Endothelial cell of umbilical vein (primary cell): ENCODE measurements around the gene KDM6B. TPM values are rescaled to one million over a fixed set of nuclear protein-coding genes. Genes with fewer than 3 reads are reported as not detected.

ENCODE experiments used
- BruUV-seq: library from RNA; stranded (reverse); fragments of 400-500 nt; replicated peaks from 2 replicates; lab custom pipeline; 2021; lab: Mats Ljungman, UMichigan
- CTCF ChIA-PET: fragments of 300-600, 350-600 bp; sonication (Branson Sonifier 250); formaldehyde crosslinking; loops from one replicate; lab custom pipeline; 2021; ENCODE audit warnings: antibody characterized with exemption, inconsistent platforms; lab: Charles Lee
- POLR2A ChIA-PET: fragments of 300-600, 350-600 bp; sonication (Branson Sonifier 250); formaldehyde crosslinking; loops from one replicate; lab custom pipeline; 2021; ENCODE audit warnings: antibody characterized with exemption, inconsistent platforms; lab: Charles Lee
- DNase-seq: peaks from one replicate; pipeline ENCODE4 v3.0.0-alpha.2; 2011; ENCODE audit warnings: low read depth, low spot score
- FAIRE-seq: peaks from 2 replicates; lab custom pipeline; 2011; peaks lifted over from hg19 to GRCh38; lab: Jason Lieb, UNC
- H2AFZ ChIP-seq: 2 replicates; pipeline ENCODE4 v1.6.0; 2012; ENCODE audit warnings: low read depth, low read length, control low read depth, inconsistent platforms
- H3K27ac ChIP-seq: 2 replicates; pipeline ENCODE4 v1.5.1; 2011; ENCODE audit warnings: low read depth, mild to moderate bottlenecking, control low read depth, low read length, moderate library complexity; ENCODE audit not compliant: insufficient read depth
- H3K27me3 ChIP-seq, 2 experiments: 2 replicates each; pipeline versions ENCODE4 v1.6.0 to v1.6.1; 2011; ENCODE audit warnings: low read length in 2 of 2, mixed read lengths in 1 of 2; ENCODE audit not compliant: control insufficient read depth in 2 of 2, insufficient read depth in 2 of 2
- H3K36me3 ChIP-seq, 2 experiments: 2 replicates in 1 of 2; 3 replicates in 1 of 2; pipeline ENCODE4 v1.5.1; 2011; ENCODE audit warnings: low read length in 2 of 2, mild to moderate bottlenecking in 1 of 2, moderate library complexity in 1 of 2; ENCODE audit not compliant: control insufficient read depth in 2 of 2, insufficient read depth in 2 of 2; ENCODE audit errors: extremely low read depth in 1 of 2
- H3K4me1 ChIP-seq: 3 replicates; pipeline ENCODE4 v1.5.1; 2011; ENCODE audit warnings: mild to moderate bottlenecking, low read length; ENCODE audit not compliant: control insufficient read depth, insufficient read depth; ENCODE audit errors: extremely low read depth
- H3K4me2 ChIP-seq: 2 replicates; pipeline ENCODE4 v1.6.1; 2011; ENCODE audit warnings: low read length, control low read depth, mixed read lengths; ENCODE audit not compliant: insufficient read depth
- H3K4me3 ChIP-seq, 3 experiments: fragments of 200-600 bp in 1 of 3; sonication (generic), shearing (Covaris generic) in 1 of 3; replicated peaks in 1 of 3; 2 replicates each; pipeline ENCODE4 v1.5.1; 2011 to 2016; ENCODE audit warnings: control low read depth in 3 of 3, low read length in 3 of 3, mild to moderate bottlenecking in 2 of 3, inconsistent platforms in 1 of 3, low read depth in 1 of 3, moderate library complexity in 1 of 3; ENCODE audit not compliant: insufficient read depth in 1 of 3
- H3K79me2 ChIP-seq: 2 replicates; pipeline ENCODE4 v1.6.0; 2012; ENCODE audit warnings: low read length, inconsistent platforms; ENCODE audit not compliant: control insufficient read depth, insufficient read depth
- H3K9ac ChIP-seq: replicated peaks from 2 replicates; pipeline ENCODE3; 2011; ENCODE audit warnings: low read length, control low read depth; ENCODE audit not compliant: insufficient read depth; ENCODE audit errors: extremely low read depth
- H3K9me1 ChIP-seq: replicated peaks from 3 replicates; pipeline ENCODE4 v1.6.0; 2011; ENCODE audit warnings: mild to moderate bottlenecking, low read length; ENCODE audit not compliant: control insufficient read depth, insufficient read depth; ENCODE audit errors: extremely low read depth
- H3K9me3 ChIP-seq: replicated peaks from 2 replicates; pipeline ENCODE4 v1.5.1; 2012; ENCODE audit warnings: low read length, inconsistent platforms; ENCODE audit not compliant: control insufficient read depth, insufficient read depth
- H4K20me1 ChIP-seq: replicated peaks from 2 replicates; pipeline ENCODE3; 2011; ENCODE audit warnings: mild to moderate bottlenecking, low read length; ENCODE audit not compliant: control insufficient read depth, insufficient read depth; ENCODE audit errors: extremely low read depth
- CTCF ChIP-seq, 2 donors: IDR thresholded peaks; 1 replicate in 1 of 2; 2 replicates in 1 of 2; pipeline ENCODE4 v1.5.1; 2011; ENCODE audit warnings: low read length in 2 of 2, mild to moderate bottlenecking in 2 of 2, moderate library complexity in 2 of 2, control low read depth in 1 of 2, inconsistent platforms in 1 of 2, low read depth in 1 of 2; ENCODE audit not compliant: insufficient read depth in 1 of 2; ENCODE audit errors: extremely low read depth in 1 of 2
- EZH2 ChIP-seq: IDR thresholded peaks from 2 replicates; pipeline ENCODE4 v1.6.1; 2012; ENCODE audit warnings: borderline replicate concordance, low read depth, mild to moderate bottlenecking, moderate library complexity, low read length, inconsistent platforms; ENCODE audit not compliant: severe bottlenecking
- FOS ChIP-seq: IDR thresholded peaks from 2 replicates; pipeline ENCODE4 v1.6.1; 2011; ENCODE audit warnings: mild to moderate bottlenecking, low read length, moderate library complexity, borderline replicate concordance; ENCODE audit not compliant: insufficient read depth
- GATA2 ChIP-seq: IDR thresholded peaks from 2 replicates; pipeline ENCODE4 v1.7.0; 2011; ENCODE audit warnings: low read depth, mild to moderate bottlenecking, moderate library complexity, mixed read lengths, low read length; ENCODE audit not compliant: insufficient read length, insufficient read depth
- JUN ChIP-seq: IDR thresholded peaks from 2 replicates; pipeline ENCODE4 v1.6.1; 2011; ENCODE audit warnings: borderline replicate concordance, low read depth; ENCODE audit not compliant: insufficient read length, insufficient read depth
- MAX ChIP-seq: IDR thresholded peaks from 2 replicates; pipeline ENCODE4 v1.6.1; 2011; ENCODE audit not compliant: insufficient read depth, insufficient read length
- MYC ChIP-seq: IDR thresholded peaks from one replicate; pipeline ENCODE4 v1.6.1; 2011; ENCODE audit warnings: mild to moderate bottlenecking, low read depth, low read length
- POLR2A ChIP-seq: IDR thresholded peaks from 2 replicates; pipeline ENCODE4 v1.6.1; 2012; ENCODE audit warnings: low read depth, mild to moderate bottlenecking, control low read depth, low read length
- POLR2AphosphoS5 ChIP-seq: IDR thresholded peaks from 2 replicates; pipeline ENCODE4 v1.6.1; 2012; ENCODE audit warnings: low read depth, mild to moderate bottlenecking, control low read depth, low read length, moderate library complexity; ENCODE audit not compliant: insufficient read depth
- dilution Hi-C: fragments of 300-500 bp; cut with MboI; formaldehyde crosslinking; loops from one replicate; pipeline ENCODE4 v1.15.0; 2019; ENCODE audit warnings: low sequenced_read_pairs; ENCODE audit not compliant: extremely low pct_ligation_motif_present
- intact Hi-C: fragments of 100-400 bp; cut with micrococcal nuclease; formaldehyde crosslinking; loops from one replicate; pipeline ENCODE4 v1.10.0; 2022
- polyA plus RNA-seq, 4 experiments: library from polyadenylated mRNA; depleted of rRNA in 3 of 4; stranded (reverse) in 3 of 4; unstranded in 1 of 4; fragments of >200 nt; gene quantifications; 2 replicates each; pipeline versions ENCODE4 v1.2.1 to v1.2.3, GENCODE V29; 2011 to 2012; ENCODE audit warnings: missing spikeins in 1 of 4
- total RNA-seq: library from RNA; stranded (reverse); gene quantifications from 2 replicates; pipeline ENCODE4 v1.2.3, GENCODE V29; 2021

KDM6B gene
- total and polyA plus RNA-seq, 2 donors (not counting 3 experiments of a cell fraction or from before 2014, with no cell fraction given) = 1.8 to 17.8 TPM

- ChIA-PET CTCF (interaction anchor here (0.6 to 2.0 kb wide), 5 partner anchors 24 to 132 kb away, joined by 3 to 11 read pairs (median 3); partner anchors contain the start of gene KDM6B), POLR2A (no interaction called here)
- TF ChIP-seq MYC (no peak), JUN (no peak), MAX (no peak), POLR2A (peak; percentile 15), CTCF (IDR thresholded peaks at IDR 0.05; ENCODE audit: extremely low read depth in 1 of 2, insufficient read depth in 1 of 2, low read depth in 1 of 2, low read length in 2 of 2) (peak; percentile 38 to 59), POLR2AphosphoS5 (no peak), EZH2 (no peak), GATA2 (no peak), FOS (no peak)
- Histone ChIP-seq H2AFZ (peak overlapping the region; percentile 60), H3K4me3 (peak overlapping the region; percentile 53 to 78 (median 54)), H3K9ac (peak overlapping the region; percentile 96), H3K27me3 (no peaks in the 10 kb centered on the region), H4K20me1 (peaks cover 2% of the 10 kb centered on the region), H3K36me3 (no peaks in the 10 kb centered on the region), H3K4me2 (peak overlapping the region; percentile 92), H3K9me1 (no peaks in the 10 kb centered on the region), H3K27ac (peak overlapping the region; percentile 96), H3K79me2 (peaks cover 2% of the 10 kb centered on the region), H3K4me1 (peaks cover 35% of the 10 kb centered on the region), H3K9me3 (no peaks in the 10 kb centered on the region)
- intact Hi-C loops (loop anchor here (5.0 to 10.0 kb wide), 2 partner anchors 621 to 834 kb away; partner anchors contain the start of genes BCL6B and PHF23), dilution Hi-C loops (no loop called here)
- no peak for DNase-seq
- no peak for FAIRE-seq
- BruUV-seq = no TSS peak
Measured at GRCh38 chr17:7858522-7858810, 24.4 kb downstream of the KDM6B start.
